KG1 (cell line): ENCODE measurements around the gene ST3GAL6.
A peak's percentile ranks its signal among the peaks of the same experiment; 100 is the strongest.

Source experiments
- DNase-seq: peaks from one replicate; lab custom pipeline; 2025; lab: John Stamatoyannopoulos, UW

Gene ST3GAL6

GRCh38 chr3:98763076-98763475 lies at the start of gene ST3GAL6:
TSS of gene ST3GAL6 (plus strand) at chr3:98763340. CDS start at chr3:98768441, 5,101 bp downstream.
- DNase-seq = peak; percentile 45

GRCh38 chr3:98713984-98714383 lies 49.2 kb upstream of the ST3GAL6 start:
- no peak for DNase-seq

GRCh38 chr3:98717584-98717983 lies 45.6 kb upstream of the ST3GAL6 start:
- no peak for DNase-seq

GRCh38 chr3:98718730-98719129 lies 44.4 kb upstream of the ST3GAL6 start:
- DNase-seq = no peak

- no peak for DNase-seq
Measured at GRCh38 chr3:98721776-98722175, 41.4 kb upstream of the ST3GAL6 start.

GRCh38 chr3:98722389-98722788 lies 40.8 kb upstream of the ST3GAL6 start:
- no peak for DNase-seq

- DNase-seq = no peak
Measured at GRCh38 chr3:98725352-98725751, 37.8 kb upstream of the ST3GAL6 start.

GRCh38 chr3:98726084-98726483 lies 37.1 kb upstream of the ST3GAL6 start:
- no peak for DNase-seq

GRCh38 chr3:98727638-98728037 lies 35.5 kb upstream of the ST3GAL6 start:
- no peak for DNase-seq

- DNase-seq = no peak
Measured at GRCh38 chr3:98728672-98729071, 34.5 kb upstream of the ST3GAL6 start.

- no peak for DNase-seq
Measured at GRCh38 chr3:98730338-98730737, 32.8 kb upstream of the ST3GAL6 start.

- no peak for DNase-seq
Measured at GRCh38 chr3:98730886-98731537, 32.1 kb upstream of the ST3GAL6 start.

- DNase-seq = no peak
Measured at GRCh38 chr3:98731720-98732285, 31.3 kb upstream of the ST3GAL6 start.

GRCh38 chr3:98732286-98733052 lies 30.7 kb upstream of the ST3GAL6 start:
- DNase-seq = peak; percentile 26

- no peak for DNase-seq
Measured at GRCh38 chr3:98733053-98733811, 29.9 kb upstream of the ST3GAL6 start.

GRCh38 chr3:98733812-98734281 lies 29.3 kb upstream of the ST3GAL6 start:
- no peak for DNase-seq

GRCh38 chr3:98734306-98734705 lies 28.8 kb upstream of the ST3GAL6 start:
- no peak for DNase-seq

- no peak for DNase-seq
Measured at GRCh38 chr3:98734735-98735134, 28.4 kb upstream of the ST3GAL6 start.

GRCh38 chr3:98735296-98735695 lies 27.8 kb upstream of the ST3GAL6 start:
- DNase-seq = no peak

- no peak for DNase-seq
Measured at GRCh38 chr3:98735761-98736269, 27.3 kb upstream of the ST3GAL6 start.

GRCh38 chr3:98737301-98737700 lies 25.8 kb upstream of the ST3GAL6 start:
- DNase-seq = no peak

GRCh38 chr3:98739266-98739665 lies 23.9 kb upstream of the ST3GAL6 start:
- no peak for DNase-seq
